BLaER1 (cell line): Measurements from ENCODE around the gene IGF2.
A peak's percentile ranks its signal among the peaks of the same experiment; 100 is the strongest.

Experiments
- H3K27ac ChIP-seq: shearing (Covaris generic); formaldehyde crosslinking; 2 replicates; pipeline ENCODE4 v1.8.1; 2022
- H3K27me3 ChIP-seq: shearing (Covaris generic); formaldehyde crosslinking; 2 replicates; pipeline ENCODE4 v1.8.1; 2022
- H3K36me3 ChIP-seq: shearing (Covaris generic); formaldehyde crosslinking; 2 replicates; pipeline ENCODE4 v1.8.1; 2022
- H3K4me1 ChIP-seq: shearing (Covaris generic); formaldehyde crosslinking; 2 replicates; pipeline ENCODE4 v1.8.1; 2022
- H3K4me2 ChIP-seq: shearing (Covaris generic); formaldehyde crosslinking; 2 replicates; pipeline ENCODE4 v1.8.1; 2022
- H3K4me3 ChIP-seq: shearing (Covaris generic); formaldehyde crosslinking; 2 replicates; pipeline ENCODE4 v1.8.1; 2022
- H3K9ac ChIP-seq: shearing (Covaris generic); formaldehyde crosslinking; 2 replicates; pipeline ENCODE4 v1.8.1; 2022
- H3K9me3 ChIP-seq: shearing (Covaris generic); formaldehyde crosslinking; 2 replicates; pipeline ENCODE4 v1.8.1; 2022
- H4K20me1 ChIP-seq: shearing (Covaris generic); formaldehyde crosslinking; 2 replicates; pipeline ENCODE4 v1.8.1; 2022
- Cebpa-rat ChIP-seq: shearing (Covaris generic); IDR thresholded peaks from 2 replicates; pipeline ENCODE4 v1.8.1; 2022

Gene IGF2

GRCh38 chr11:2146051-2146450, 6.9 kb upstream of the IGF2 start:
- Histone ChIP-seq H3K4me2 (no peak overlapping the region), H4K20me1 (peaks cover 74% of the 10 kb centered on the region), H3K9ac (no peak overlapping the region), H3K9me3 (no peaks in the 10 kb centered on the region), H3K27me3 (peaks cover 100% of the 10 kb centered on the region), H3K4me3 (no peak overlapping the region), H3K36me3 (no peaks in the 10 kb centered on the region), H3K27ac (no peak overlapping the region), H3K4me1 (peaks cover 12% of the 10 kb centered on the region; the same call in 1 of the 2 replicates)
- no peak for TF ChIP-seq Cebpa-rat

DNA sequence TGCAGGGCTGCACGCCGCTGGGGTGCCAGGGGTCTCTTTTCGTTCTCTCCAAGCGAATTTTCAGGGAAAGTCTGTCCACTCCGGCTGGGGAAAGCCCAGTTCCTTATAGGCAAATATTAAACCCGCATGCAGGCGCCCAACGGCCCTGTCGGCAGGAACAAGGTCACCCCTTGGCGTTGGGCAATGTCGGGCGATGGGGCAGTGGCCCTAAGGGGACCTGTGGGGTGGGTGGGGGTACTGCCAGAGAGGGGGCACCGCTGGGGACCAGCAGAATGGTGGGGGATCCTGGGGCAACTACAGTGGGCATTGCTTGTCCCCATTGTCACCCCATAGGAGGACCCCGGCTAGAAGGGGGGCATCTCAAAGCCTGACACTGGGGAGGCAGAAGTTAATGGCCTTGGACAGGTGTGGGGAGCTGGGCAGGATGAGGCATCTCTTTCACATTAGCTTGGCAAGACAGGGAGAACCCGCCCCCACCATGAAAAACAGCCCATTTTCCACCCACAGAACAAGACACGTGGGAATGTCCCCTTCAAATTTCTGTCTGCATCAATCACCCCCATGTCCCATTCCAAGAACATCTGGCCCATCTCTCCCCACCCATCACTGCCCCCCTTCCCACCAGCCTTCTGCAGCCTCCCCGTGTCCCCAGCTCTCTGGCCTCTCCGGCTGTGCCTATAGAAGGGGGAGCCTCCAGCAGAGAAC, 5.5 kb upstream of the IGF2 start:
- H3K27me3 ChIP-seq = peaks cover 100% of the 10 kb centered on the region
- no peak overlapping the region for H3K4me3 ChIP-seq
- TF ChIP-seq Cebpa-rat = no peak
- no peak overlapping the region for H3K9ac ChIP-seq
- no peaks in the 10 kb centered on the region for H3K9me3 ChIP-seq
- H3K36me3 ChIP-seq = no peaks in the 10 kb centered on the region
- H3K27ac ChIP-seq = no peak overlapping the region
- no peak overlapping the region for H3K4me2 ChIP-seq
- peaks cover 12% of the 10 kb centered on the region; the same call in 1 of the 2 replicates for H3K4me1 ChIP-seq
- H4K20me1 ChIP-seq = peaks cover 84% of the 10 kb centered on the region

DNA sequence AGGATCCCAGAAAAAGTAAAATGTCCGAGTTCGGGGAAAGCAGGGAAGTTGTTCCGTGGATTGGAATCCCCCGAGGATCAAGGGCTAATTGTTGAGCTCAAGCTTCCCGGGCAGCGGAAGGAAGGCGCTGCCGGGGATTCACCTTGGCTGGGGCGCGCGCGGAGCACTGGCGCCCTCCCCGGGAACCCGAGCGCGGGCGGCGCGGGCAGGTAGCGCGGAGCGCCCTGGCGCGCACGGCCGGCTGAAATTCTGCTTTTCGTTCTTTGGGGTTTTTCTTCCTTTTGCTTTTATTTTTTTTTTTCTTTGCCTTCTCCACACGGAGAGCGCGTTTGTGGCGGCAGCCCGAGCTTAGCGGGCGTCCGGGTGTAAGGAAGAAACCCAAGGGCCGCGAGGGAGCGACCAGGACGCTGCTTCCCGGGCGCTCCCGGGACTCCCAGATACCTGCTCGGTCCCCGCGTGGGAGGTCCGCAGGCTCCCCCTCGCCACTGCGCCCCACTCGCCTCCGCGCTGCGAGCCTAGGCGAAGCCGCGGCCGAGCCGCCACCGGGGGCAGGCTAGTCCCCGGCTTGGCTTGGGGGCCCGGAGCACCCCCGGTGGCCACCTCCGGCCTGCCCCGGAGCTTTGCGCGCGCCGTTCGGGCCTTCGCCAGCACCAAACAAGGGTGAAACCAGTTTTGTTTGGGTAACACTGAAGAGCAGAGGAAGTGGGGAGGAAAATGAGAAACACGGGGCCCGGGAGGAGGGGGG, 4.8 kb upstream of the IGF2 start:
- Histone ChIP-seq H3K9me3 (no peaks in the 10 kb centered on the region), H3K36me3 (no peaks in the 10 kb centered on the region), H3K27ac (no peak overlapping the region), H3K27me3 (peaks cover 100% of the 10 kb centered on the region), H3K4me2 (peak overlapping the region; percentile 9; the same call in 1 of the 2 replicates), H3K4me1 (peaks cover 12% of the 10 kb centered on the region; the same call in 1 of the 2 replicates), H4K20me1 (peaks cover 80% of the 10 kb centered on the region), H3K4me3 (no peak overlapping the region), H3K9ac (no peak overlapping the region)
- TF ChIP-seq Cebpa-rat = no peak

DNA sequence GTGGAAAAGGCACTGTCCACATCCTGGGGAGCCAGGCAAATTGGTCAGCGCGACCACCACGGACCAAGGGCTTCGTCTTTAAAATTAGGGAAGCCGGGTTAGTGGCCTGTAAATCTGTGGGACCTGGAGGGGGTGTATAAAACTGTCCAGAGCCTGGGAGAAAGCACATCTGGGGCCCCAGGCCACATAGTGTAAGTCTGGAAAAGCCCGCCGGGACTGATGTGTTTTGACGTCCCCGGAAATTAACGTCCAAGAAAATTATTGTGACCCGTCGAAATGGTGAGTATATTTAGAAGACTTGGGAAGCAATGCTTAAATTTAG, 4.2 kb upstream of the IGF2 start:
- Histone ChIP-seq H3K9ac (no peak overlapping the region), H3K4me3 (no peak overlapping the region), H4K20me1 (peaks cover 75% of the 10 kb centered on the region), H3K27ac (no peak overlapping the region), H3K9me3 (no peaks in the 10 kb centered on the region), H3K4me2 (peak overlapping the region; percentile 9; the same call in 1 of the 2 replicates), H3K4me1 (peaks cover 12% of the 10 kb centered on the region; the same call in 1 of the 2 replicates), H3K36me3 (no peaks in the 10 kb centered on the region), H3K27me3 (peaks cover 100% of the 10 kb centered on the region)
- TF ChIP-seq Cebpa-rat = no peak

- Histone ChIP-seq H3K9me3 (no peaks in the 10 kb centered on the region), H3K4me3 (no peak overlapping the region), H3K27ac (no peak overlapping the region), H4K20me1 (peaks cover 73% of the 10 kb centered on the region), H3K9ac (no peak overlapping the region), H3K4me1 (peaks cover 12% of the 10 kb centered on the region; the same call in 1 of the 2 replicates), H3K36me3 (no peaks in the 10 kb centered on the region), H3K27me3 (peaks cover 100% of the 10 kb centered on the region), H3K4me2 (no peak overlapping the region)
- no peak for TF ChIP-seq Cebpa-rat
Observed at GRCh38 chr11:2142762-2143202, 3.6 kb upstream of the IGF2 start.

GRCh38 chr11:2142300-2142759, 3.1 kb upstream of the IGF2 start:
- Histone ChIP-seq H3K9me3 (no peaks in the 10 kb centered on the region), H3K9ac (no peak overlapping the region), H3K36me3 (no peaks in the 10 kb centered on the region), H3K4me1 (peaks cover 9% of the 10 kb centered on the region; the same call in 1 of the 2 replicates), H3K4me2 (no peak overlapping the region), H3K4me3 (no peak overlapping the region), H3K27ac (no peak overlapping the region), H3K27me3 (peaks cover 100% of the 10 kb centered on the region), H4K20me1 (peaks cover 70% of the 10 kb centered on the region)
- TF ChIP-seq Cebpa-rat = no peak

DNA sequence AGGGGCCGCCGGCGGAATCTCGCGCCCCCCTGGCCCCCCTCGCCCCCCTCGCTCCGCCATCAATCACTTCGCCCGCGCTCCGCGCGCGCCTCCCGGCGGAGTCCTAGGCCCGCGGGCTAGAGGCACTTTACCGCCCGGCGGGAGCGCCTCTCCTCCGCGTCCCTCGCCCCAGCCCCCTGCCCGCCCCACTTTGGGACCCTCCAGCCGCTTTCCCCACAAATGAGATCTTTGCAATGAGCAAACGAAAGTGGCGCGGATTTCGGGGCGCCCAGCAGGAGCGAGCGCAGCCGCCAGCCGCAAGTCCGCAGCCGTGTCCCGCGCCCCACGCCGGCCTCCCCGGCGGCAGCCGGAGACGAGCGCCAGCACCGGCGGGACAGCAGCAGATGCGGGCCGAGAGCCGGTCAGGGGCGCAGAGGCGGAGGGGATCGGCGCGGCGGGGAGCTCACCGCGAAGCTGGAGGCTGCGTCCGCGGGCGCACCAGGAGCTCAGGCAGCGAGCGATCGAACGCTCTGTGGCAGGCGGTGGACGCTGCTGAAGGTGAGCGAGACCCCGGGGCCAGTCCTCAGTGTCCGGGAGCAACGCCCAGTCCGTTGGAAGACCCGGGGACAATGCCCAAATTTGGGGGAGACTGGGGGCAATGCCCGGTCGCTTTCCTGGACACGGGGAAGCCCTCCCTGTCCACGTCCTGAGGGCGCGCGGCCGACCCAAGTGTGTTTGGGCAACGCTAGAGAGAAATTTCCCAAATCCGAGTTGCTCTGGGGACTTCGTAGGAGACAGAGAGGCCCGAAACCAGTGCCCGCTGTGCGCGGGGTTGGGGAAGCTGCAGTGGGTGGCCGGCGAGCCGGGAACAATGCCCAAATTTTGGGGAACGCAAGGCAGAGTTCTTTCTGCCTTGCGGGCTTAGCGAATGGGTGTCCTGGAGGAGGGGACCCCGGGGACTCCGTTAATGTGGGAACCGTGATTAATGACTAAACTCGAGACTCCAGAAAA, 1.5 kb upstream of the IGF2 start:
- TF ChIP-seq Cebpa-rat = no peak
- no peak overlapping the region for H3K4me2 ChIP-seq

GRCh38 chr11:2139621-2140337, 590 bp upstream of the IGF2 start:
- no peak overlapping the region for H3K9ac ChIP-seq
- peaks cover 5% of the 10 kb centered on the region; the same call in 1 of the 2 replicates for H3K4me1 ChIP-seq
- H3K9me3 ChIP-seq = no peaks in the 10 kb centered on the region
- no peak for TF ChIP-seq Cebpa-rat
- H3K27ac ChIP-seq = no peak overlapping the region
- H4K20me1 ChIP-seq = peaks cover 67% of the 10 kb centered on the region
- H3K27me3 ChIP-seq = peaks cover 100% of the 10 kb centered on the region
- no peak overlapping the region for H3K4me2 ChIP-seq
- no peak overlapping the region for H3K4me3 ChIP-seq
- H3K36me3 ChIP-seq = no peaks in the 10 kb centered on the region

More for the DNA sequence above, 1.5 kb upstream of the IGF2 start:
- Histone ChIP-seq H3K36me3 (no peaks in the 10 kb centered on the region), H3K27me3 (peaks cover 100% of the 10 kb centered on the region), H4K20me1 (peaks cover 68% of the 10 kb centered on the region), H3K9me3 (no peaks in the 10 kb centered on the region), H3K9ac (no peak overlapping the region), H3K27ac (no peak overlapping the region), H3K4me3 (no peak overlapping the region), H3K4me1 (peaks cover 5% of the 10 kb centered on the region; the same call in 1 of the 2 replicates)
